G401 (cell line): ENCODE results near the gene NFU1. TPM values are rescaled to one million over a fixed set of nuclear protein-coding genes. Genes with fewer than 3 reads are reported as not detected.

Source experiments
- DNase-seq: peaks from one replicate; pipeline ENCODE4 v3.0.0-alpha.2; 2015; ENCODE audit warnings: low spot score
- in situ Hi-C: cut with HindIII; loops from 2 replicates; pipeline ENCODE4 v1.10.0; 2016; ENCODE audit warnings: low sequenced_read_pairs, mixed read lengths
- total RNA-seq: library from RNA; depleted of rRNA; stranded (reverse); fragments of >200 nt; shearing (Covaris generic); gene quantifications from 2 replicates; pipeline ENCODE4 v1.2.3, GENCODE V29; 2014; rRNA removed

Gene NFU1
- 57.2 and 70.7 TPM in 2 replicates for total RNA-seq

DNA sequence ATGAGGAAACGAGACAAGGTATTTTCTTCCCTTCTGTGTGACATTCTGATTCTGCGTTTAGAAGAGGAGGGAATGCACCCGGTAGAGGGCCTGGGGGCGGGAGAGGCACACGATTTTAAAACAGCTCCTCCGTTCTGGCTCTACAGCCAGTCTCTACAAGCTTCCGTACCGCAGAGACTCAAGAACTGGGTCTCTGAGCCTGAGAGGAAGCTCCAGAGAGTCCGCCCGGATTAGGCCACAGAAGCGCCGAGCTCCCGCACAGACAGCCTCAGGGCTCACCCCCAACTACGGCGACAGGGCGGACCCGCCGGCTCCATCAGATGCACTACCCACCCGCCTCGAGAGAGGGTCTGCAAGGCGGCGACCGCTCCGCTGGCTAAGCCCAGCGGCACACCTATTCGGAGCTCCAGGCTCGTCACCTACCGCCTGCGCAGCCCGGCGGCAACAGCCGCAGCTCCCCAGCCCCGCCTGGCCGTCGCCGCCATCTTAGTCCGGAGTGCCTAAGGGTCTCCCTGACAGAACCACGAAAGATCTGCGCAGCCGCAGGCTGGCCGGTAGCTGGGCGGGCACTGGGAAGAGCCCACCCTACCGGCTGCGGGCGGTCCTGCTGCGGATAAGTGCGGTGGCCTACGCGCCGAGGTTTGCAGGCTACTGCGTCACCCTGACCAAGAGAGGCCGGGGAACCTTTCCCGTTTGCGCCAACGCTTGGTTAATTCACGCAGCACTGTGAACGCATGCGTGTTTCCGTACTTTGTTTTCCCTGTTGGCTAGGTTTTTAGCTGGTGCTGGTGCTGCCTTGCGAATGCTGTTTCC lies at the start of gene NFU1:
Gene NFU1, minus strand, starts transcription at position 498 of the 813 bp plus-strand sequence. Its CDS starts 13 bp downstream, at position 485.
- in situ Hi-C loops: no loop called here
- DNase-seq: peak; percentile 98

DNA sequence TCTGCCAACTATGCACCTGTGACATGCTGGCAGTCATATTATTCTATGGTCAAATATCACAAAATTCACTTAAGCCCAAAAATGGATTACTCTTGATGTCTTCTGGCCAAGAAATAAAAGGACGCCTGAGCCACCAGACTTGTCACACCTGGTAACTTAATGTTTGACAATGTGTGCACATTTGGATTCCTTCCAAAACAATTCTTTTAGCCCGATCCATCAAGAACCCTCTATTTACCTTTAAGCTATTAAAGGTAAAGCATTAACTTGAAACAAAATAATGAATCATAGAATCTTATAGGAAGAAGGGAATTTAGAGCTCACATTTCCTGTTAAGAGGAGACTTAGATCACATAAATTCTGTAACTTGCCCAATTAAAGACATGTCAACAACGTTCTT lies 46.5 kb upstream of the NFU1 start:
- in situ Hi-C loops: no loop called here
- DNase-seq: no peak

DNA sequence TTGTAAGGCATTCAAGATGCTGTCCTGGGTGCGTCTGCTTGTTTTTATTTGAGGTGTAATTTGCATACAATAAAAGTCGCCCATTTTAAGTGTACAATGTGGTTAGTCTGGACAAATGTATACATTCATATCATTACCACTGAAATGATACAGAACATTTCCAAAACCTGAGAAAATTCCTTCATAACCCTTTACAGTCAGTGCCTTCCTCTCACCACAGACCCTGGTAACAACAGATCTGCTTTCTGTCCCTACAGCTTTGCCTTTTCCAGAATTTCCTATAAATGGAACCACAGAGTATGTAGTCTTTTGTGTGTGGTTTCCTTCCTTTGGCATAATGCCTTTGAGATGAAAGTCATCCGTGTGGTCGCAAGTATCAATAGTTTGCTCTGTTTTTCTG lies 45.8 kb upstream of the NFU1 start:
- no peak for DNase-seq
- in situ Hi-C loops: no loop called here

DNA sequence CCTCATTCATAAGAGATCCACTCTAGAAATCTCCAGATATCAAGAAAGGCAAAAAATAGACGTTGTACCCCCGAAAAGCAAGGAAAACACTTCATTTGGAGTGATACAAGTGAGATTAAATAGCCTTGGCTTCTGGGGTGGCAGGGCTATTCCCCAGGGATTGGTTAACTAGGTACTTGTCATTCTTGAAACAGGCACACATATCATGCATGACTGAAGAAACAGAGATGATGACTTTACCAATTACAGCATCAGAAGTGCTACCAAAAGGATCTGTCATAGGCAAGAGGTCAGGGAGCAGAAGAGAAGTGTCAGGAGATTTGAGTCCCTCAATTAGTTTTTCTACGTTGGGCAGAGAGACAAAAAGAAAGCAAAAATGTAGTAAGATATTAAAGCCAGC lies 45.2 kb upstream of the NFU1 start:
- in situ Hi-C loops: no loop called here
- DNase-seq: no peak

DNA sequence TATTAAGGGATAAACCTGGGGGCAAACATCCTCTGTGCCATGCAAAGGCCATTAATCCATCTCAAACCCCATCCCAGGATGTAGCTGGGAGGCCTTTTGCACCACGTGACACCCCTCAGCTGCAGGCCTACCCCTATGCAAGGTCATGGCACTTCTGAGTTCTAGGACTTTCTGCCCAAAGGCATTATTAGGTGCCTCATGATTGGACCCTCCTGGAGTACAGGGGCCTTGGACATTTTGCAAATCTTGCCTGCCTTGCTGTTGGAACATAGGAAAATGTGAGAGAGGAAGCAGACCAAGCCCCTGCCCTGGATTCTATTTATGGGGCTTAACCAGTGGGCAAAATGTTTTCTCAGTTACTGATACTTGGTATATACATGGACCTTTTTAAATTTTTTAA lies 44.2 kb upstream of the NFU1 start:
- DNase-seq: no peak
- in situ Hi-C loops: no loop called here

DNA sequence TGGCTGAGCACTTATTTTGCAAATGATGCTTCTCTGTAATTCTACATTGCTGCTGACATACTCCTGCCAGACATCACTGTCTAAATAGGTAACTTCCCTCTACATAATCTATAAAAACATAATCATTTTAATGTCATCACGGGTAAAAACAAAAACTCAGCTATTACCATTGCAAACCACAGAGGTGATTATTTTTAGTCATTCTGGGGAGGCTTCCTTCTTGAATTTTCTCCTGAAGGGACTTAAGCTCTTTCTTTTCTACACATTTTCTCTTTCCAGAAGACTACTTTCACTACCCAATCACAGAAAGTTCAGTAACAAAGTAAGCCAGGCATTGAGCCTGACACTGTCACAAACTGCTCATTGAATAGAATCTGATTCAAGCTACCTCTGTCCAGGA lies 40.4 kb upstream of the NFU1 start:
- no peak for DNase-seq
- in situ Hi-C loops: no loop called here

DNA sequence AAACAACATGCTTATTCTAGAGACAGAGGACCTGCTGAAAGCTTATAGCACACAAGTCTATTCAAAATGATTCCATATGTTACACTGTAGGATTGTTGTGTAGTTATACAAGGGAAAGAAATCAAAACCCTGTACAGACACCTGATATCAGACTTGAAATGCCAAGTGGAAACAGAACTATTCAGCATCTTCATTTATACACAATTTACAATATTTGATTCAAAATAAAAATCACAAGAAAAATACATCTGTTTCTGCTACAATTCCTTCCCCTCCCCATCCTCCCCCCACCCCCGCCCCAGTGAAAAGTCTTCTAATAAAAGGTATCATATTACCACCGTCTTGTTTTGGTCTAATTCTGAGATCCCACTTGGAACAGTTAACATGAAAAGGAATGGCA lies 37.5 kb upstream of the NFU1 start:
- DNase-seq: no peak
- in situ Hi-C loops: no loop called here

DNA sequence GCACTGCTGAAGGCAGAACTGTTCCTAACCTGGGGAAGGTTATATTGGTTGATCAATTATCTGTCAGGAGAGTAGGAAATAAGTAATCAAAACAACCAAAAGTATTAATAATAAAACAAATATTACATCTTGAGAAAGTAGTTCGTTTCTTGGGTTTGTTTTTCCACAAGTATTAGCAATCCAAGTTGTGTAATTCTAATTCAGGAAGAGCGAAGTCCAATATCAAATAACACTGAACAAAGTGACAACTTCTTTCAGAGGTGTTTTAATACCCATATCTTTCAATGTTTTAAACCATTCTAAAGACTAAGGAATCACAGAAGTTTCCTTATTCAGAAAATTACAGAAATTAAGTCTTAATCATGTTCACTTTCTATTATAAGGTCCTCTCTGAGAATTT lies 34.6 kb upstream of the NFU1 start:
- DNase-seq: no peak
- in situ Hi-C loops: no loop called here

DNA sequence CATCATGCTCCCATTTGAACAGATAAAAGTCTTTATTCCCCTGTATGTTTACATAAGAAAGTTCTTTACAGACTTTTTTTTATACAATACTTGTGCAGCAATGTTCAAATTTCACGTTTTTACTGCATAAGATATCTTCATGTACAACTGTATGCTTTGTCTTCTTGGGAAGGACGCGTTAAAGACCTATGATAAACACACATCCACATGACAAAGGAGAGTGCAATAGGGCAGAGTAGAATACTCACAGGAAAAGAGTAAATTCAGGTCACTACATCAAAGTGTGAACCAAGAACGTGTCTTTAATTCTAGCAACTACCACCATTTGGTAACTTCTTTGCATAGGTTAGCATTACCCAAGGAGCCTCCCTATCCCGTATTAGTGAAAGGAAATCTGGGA lies 33.7 kb upstream of the NFU1 start:
- DNase-seq: no peak
- in situ Hi-C loops: no loop called here

DNA sequence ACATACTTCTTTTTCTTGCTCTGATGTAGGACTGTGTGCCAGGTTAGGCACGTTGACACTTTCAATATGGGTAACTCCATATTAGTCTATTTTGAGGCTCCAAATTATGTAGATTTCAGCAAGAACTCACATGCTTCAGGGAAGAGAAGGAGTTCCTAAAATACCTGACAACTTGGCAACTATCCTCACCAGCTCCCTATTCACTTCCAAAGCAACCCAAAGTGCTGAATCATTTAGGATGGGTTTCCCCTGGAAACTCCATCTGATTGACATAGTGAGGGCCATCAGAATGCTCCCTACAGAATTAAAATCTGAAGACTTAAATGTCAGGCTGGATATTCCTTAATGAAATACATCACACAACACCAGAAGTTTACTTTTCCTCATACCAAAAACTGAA lies 32.5 kb upstream of the NFU1 start:
- in situ Hi-C loops: no loop called here
- DNase-seq: no peak

DNA sequence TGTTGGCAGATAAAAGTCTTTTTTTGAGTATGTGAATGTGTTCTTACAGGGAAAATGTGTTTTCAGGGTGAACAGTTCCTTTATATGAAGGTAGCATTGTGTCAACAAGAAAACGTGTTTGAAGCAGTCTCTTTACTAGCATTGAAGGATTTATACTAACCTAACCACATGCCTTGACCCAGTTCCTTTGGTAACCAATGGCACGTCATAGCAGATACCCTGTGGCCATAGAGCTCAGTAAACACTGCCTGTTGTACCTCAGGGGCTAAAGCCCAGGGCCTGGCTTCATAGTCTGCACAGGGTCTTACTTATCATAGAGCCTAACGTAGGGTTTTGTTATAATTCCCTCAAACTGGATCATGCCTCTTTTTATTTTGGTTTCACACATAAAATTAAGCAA lies 32.1 kb upstream of the NFU1 start:
- in situ Hi-C loops: no loop called here
- no peak for DNase-seq

DNA sequence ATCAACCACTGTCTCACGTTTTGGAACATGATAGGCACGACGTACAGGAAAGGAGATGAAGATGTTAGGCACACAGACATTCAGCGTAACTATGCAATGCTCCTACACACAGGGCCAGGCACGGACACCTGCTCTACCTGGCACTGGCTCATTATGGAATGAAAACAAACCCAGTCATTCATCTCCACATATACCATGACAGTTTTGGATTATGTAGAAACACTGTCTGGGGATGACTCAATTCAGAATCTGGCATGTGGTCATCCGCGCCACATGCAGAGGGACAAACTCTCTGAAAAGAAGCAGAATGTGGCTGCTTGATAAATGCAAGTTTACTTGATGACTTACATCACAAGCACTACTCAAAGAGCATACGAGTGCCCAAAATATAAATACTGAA lies 29.5 kb upstream of the NFU1 start:
- DNase-seq: no peak
- in situ Hi-C loops: no loop called here

DNA sequence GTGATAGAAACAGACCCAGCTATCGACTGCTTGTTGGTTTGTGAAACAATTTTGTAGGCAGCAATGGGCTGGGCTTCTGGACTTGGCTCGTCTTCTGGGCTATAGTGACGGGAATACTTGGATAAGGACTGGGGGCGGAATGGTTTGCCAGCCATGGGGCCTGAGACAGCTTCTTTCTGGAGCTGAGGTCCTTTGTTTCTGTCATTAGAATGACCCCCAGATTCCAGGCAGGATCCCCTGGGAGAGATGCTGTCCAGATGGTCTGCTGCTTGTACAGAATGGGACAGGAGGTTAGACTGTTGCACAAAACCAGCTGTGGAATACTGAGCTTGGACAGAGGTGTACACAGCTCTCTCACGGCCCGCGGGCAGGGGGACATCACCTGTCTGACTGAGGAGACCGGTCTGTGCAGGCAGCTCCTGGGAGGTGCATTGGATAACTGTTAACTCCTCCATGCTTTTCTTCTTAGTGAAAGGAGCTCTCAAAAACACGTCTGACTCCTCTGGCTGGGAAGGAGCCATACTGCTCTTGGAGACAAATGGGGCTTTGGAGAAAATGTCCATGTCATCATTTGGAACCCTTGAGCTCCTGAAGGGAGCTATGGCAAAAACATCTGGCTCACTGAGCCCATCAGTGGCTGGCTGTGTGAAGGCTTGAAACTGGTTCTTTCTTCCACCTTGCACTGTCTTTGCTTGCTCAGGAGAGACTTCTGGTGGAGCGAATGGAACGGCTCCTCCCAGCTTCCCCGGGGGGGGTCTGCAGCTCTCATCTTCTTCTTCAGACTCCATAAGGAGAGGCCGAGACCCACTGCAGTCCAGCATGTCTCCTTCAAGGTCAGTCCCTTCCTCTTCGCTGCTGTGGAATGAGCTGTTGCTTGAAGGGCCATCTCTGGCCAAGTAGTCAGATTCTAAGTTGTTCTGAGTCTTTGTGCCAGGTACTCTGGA lies 28.6 kb upstream of the NFU1 start:
- DNase-seq: no peak
- in situ Hi-C loops: no loop called here

DNA sequence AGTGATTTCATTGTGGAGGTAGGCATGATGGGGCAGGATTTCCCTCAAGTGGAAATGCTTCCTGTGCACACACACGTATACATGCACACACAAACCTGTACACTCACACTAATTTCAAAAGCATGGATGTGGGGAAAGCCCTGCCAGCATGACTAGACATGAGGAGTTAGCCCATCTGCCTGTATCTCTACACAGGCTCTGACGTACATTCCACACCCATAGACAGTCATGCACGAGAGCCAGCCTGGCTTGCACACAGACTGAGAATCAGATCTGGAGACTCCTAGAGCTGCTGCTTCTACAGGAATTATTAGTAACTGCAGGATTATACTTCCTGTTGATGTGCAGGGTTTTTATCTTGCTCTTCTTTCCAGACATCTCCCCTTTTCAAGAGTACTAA lies 27.3 kb upstream of the NFU1 start:
- DNase-seq: no peak
- in situ Hi-C loops: no loop called here

DNA sequence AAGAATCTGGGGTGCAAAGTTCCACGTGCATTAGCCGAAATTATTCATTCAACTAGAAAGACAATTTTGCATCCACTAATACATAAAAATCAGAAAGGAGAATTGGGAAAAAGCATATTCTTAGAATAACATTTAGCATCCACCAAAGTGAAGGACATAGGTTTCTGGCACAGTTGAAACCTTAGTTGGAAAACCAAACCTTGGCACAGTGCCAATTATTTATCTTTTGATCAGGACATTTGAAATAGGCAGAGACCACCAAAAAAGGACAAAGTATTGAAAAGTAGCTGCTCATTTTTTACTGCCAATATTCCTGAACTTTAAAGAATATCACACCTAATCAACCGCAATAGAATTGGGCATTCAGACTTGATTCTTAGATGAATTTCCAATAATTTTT lies 25.5 kb upstream of the NFU1 start:
- in situ Hi-C loops: no loop called here

DNA sequence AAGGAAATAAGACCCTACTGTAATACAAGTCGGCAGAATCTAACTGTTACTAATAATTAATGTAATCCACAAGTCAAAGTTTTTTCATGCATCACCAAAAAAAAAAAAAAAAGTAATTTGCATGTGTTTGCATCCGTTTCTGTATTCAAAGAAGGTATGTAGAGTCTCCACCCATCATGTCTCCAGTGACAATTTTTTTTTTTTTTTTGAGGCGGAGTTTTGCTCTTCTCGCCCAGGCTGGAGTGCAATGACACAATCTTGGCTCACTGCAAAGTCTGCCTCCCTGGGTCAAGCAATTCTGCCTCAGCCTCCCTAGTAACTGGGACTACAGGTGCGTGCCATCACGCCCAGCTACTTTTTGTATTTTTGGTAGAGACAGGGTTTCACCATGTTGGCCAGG lies 24.2 kb upstream of the NFU1 start:
- no peak for DNase-seq

More for the DNA sequence above, 25.5 kb upstream of the NFU1 start:
- DNase-seq: no peak

DNA sequence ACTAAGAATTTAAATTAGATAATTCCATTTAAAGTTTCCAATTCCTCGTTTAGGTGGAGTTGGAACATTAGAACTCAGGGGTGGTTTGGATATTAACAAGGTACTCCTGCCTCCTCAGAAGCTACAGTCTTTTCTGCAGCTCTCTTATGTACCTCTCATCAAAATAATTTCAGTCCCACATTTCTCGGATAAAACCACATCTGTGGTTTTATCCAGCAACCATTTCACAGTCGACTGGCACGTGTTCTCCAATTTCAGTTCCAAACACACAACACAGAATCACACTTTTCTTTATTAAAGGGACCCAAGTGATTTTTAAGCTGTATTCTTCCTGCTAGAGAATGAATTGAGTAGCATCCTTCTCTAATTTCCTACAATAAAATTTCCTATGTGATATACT lies 22.7 kb upstream of the NFU1 start:
- in situ Hi-C loops: no loop called here
- DNase-seq: no peak

More for the DNA sequence above, 24.2 kb upstream of the NFU1 start:
- in situ Hi-C loops: no loop called here

DNA sequence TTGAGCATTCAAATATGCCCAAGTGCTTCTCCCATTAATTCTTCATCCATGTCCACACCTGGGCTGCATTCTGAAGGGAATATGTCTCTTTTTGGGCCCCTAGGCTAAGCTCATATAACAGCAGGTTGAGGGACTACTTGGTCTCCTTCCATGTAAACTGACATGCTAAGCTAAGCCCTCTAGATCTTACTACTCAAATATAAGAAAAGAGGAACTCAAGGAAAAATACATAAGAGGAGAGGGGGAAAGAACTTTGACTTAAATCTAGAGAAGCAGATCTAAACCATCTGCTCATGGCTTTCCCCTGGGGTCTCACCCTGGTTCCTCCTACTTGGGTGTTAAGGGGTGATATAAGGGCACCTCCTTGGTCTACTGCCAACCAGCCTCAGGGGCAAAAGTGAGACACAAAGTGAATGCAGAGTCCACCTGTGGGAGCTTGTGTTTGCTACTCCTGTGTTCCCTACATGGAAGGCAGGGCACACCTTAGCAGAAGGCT lies 19.8 kb upstream of the NFU1 start:
- no peak for DNase-seq
- in situ Hi-C loops: no loop called here

DNA sequence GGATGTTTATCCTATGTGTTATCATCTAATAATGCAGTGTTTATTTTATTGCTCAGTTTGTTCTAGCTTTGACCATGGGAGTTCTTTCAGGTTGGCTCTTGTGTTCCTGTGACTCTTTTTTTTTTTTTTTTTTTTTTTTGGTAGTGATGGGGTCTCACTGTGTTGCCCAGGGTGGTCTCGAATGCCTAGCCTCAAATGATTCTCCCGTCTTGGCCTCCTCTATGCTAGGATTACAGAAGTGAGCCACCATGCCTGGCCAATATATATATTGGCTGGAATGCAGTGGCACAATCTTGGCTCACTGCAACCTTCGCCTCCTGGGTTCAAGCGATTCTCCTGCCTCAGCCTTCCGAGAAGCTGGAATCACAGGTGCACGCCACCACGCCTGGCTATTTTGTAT lies 18.9 kb upstream of the NFU1 start:
- no peak for DNase-seq
- in situ Hi-C loops: no loop called here

DNA sequence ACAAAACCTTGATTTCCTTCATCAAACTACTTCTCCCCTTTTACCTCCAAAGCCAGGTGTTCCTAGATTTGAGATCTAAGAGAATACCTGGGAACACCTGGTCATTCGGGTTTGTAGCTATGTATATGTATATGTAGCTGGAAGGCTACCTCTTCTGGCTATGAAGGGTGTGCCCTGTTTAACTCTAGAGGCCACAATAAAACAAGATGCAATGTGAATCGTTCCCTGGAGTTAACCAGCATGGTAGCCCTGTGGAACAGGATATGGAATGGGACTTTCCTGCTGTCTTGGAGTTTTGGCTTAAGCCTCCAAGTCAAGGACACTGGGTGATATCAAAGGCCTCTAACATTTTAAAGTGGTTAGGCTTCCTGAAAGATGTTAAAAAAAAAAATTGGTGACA lies 17.7 kb upstream of the NFU1 start:
- in situ Hi-C loops: no loop called here
- DNase-seq: no peak
